Measurements from ENCODE around the gene FANCM. TPM values are rescaled to one million over a fixed set of nuclear protein-coding genes. Genes with fewer than 3 reads are reported as not detected.

Gene FANCM
- total RNA-seq, 2 experiments from 2014 or later = 15.8 to 17.0 TPM

Other genes starting within 250 kb of the FANCM start
- gene KLHL28, start 174.0 kb upstream of the FANCM start, total RNA-seq = 10 to 100 TPM; 10.9 to 11.1 TPM
- 1 to 10 TPM; 5.5 to 7.9 TPM for gene TOGARAM1, start 173.7 kb upstream of the FANCM start, total RNA-seq
- gene PRPF39, start 51.8 kb upstream of the FANCM start, total RNA-seq = 10 to 100 TPM; 45.7 to 48.3 TPM
- 10 to 100 TPM; 65.6 to 66.4 TPM for gene FKBP3, start 1.4 kb upstream of the FANCM start, total RNA-seq
- 10 to 100 TPM; 51.0 to 55.8 TPM for gene MIS18BP1, start 117.3 kb downstream of the FANCM start, total RNA-seq

All from activated CD8-positive, alpha-beta T cell treated with anti-CD3 and anti-CD28 coated beads for 36 hours (primary cell).